Breast epithelium (tissue), 3 donors: ENCODE results near the gene PDK2.

Experiments
- CTCF ChIP-seq, 3 donors: fragments of 450-650 bp; IDR thresholded peaks; one replicate each; pipeline ENCODE4 v1.5.1; 2016 to 2017; ENCODE audit warnings: antibody characterized with exemption in 3 of 3, mild to moderate bottlenecking in 3 of 3, moderate library complexity in 3 of 3
- POLR2AphosphoS5 ChIP-seq, 3 donors: sonication (generic); formaldehyde crosslinking; IDR thresholded peaks; one replicate each; pipeline ENCODE4 v1.6.1; 2017; ENCODE audit warnings: antibody characterized with exemption in 3 of 3

- TF ChIP-seq CTCF (IDR thresholded peaks at IDR 0.05), result peak in 2 of 3 donors; percentile 34 to 35
- no peak for TF ChIP-seq POLR2AphosphoS5 (IDR thresholded peaks at IDR 0.05)
These were observed 17.5 kb downstream of the PDK2 start for GRCh38 chr17:50112694-50113093.
